ENCODE measurements around the gene TSPAN18. TPM values are rescaled to one million over a fixed set of nuclear protein-coding genes. Genes with fewer than 3 reads are reported as not detected.

Gene TSPAN18
- total and polyA plus RNA-seq, 8 donors = 0.69 to 2.7 (median 1.5) TPM

DNA sequence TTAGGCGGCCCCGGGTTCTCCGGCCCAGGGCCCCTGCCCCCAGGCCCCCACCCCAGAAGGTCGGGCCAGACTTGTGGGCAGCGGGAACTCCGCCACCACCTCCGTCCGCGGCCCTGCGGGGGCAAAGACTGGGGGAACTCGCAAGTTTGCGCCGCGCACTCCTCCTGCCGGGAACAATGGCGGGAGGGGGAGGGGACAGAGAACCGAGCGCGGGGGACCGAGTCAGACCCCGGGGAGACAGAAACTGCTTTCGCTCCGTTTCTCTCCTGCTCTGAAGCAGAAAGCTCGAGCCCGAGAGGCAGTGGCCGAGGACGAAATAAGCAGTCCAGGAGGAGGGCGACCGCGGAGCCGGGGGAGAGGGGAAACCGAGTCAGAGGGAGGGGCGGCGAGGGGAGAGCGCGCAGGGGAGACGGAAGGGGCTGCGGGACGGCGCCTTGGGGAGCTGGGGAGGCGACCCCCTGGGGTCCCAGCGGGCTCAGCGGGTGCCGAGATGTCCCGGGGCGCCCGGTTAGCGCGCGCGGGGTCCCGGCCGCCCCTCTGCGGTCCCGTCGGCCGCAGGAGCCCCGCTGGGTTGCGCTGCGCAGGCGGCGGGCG lies 223.4 kb downstream of the TSPAN18 start:
- peak overlapping the region; percentile 39 to 74 (median 58) for H3K27ac ChIP-seq
- peak overlapping the region; percentile 78 to 97 (median 84) for H3K4me3 ChIP-seq
- no peaks in the 10 kb centered on the region for H3K9me3 ChIP-seq
- H3K36me3 ChIP-seq = no peaks in the 10 kb centered on the region
- intact Hi-C loops (cut with DNase I) = no loop called here
- ATAC-seq (peak; percentile 19 to 44 (median 33)), DNase-seq (peak in 5 of 6 donors; percentile 37 to 74 (median 53)), FAIRE-seq (no peak)
- no peaks in the 10 kb centered on the region for H3K27me3 ChIP-seq
- TF ChIP-seq, protein P1, sequence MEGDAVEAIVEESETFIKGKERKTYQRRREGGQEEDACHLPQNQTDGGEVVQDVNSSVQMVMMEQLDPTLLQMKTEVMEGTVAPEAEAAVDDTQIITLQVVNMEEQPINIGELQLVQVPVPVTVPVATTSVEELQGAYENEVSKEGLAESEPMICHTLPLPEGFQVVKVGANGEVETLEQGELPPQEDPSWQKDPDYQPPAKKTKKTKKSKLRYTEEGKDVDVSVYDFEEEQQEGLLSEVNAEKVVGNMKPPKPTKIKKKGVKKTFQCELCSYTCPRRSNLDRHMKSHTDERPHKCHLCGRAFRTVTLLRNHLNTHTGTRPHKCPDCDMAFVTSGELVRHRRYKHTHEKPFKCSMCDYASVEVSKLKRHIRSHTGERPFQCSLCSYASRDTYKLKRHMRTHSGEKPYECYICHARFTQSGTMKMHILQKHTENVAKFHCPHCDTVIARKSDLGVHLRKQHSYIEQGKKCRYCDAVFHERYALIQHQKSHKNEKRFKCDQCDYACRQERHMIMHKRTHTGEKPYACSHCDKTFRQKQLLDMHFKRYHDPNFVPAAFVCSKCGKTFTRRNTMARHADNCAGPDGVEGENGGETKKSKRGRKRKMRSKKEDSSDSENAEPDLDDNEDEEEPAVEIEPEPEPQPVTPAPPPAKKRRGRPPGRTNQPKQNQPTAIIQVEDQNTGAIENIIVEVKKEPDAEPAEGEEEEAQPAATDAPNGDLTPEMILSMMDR (IDR thresholded peaks at IDR 0.05) = no peak
- 1% methylated on average over 29 to 63 of the region's 63 CpGs for WGBS, 2 donors
- H3K4me1 ChIP-seq = peaks cover 0 to 6% (median 0%) of the 10 kb centered on the region in 3 donors

- TF ChIP-seq, protein P1 (IDR thresholded peaks at IDR 0.05) = peak; percentile 57 to 73 (median 64)
- Histone ChIP-seq H3K36me3 (no peaks in the 10 kb centered on the region), H3K27ac (peak within 1 kb of the TSS; percentile 39 to 74 (median 58)), H3K9me3 (no peaks in the 10 kb centered on the region), H3K4me3 (peak within 1 kb of the TSS; percentile 78 to 97 (median 84)), H3K27me3 (no peaks in the 10 kb centered on the region), H3K4me1 (peaks cover 0 to 8% (median 0%) of the 10 kb centered on the region in 3 donors)
- DNase-seq (peak; percentile 79 to 90 (median 83)), FAIRE-seq (no peak), ATAC-seq (peak; percentile 79 to 85 (median 84))
- 8 to 24% methylated on average over 31 to 83 of the region's 83 CpGs for WGBS, 2 donors
- intact Hi-C loops (cut with DNase I) = no loop called here
Observed at GRCh38 chr11:44950625-44951476, 224.1 kb downstream of the TSPAN18 start, which contains the start of gene TP53I11. TSS of gene TP53I11 (minus strand) at chr11:44950883. CDS start at chr11:44938335, 12,548 bp downstream.

DNA sequence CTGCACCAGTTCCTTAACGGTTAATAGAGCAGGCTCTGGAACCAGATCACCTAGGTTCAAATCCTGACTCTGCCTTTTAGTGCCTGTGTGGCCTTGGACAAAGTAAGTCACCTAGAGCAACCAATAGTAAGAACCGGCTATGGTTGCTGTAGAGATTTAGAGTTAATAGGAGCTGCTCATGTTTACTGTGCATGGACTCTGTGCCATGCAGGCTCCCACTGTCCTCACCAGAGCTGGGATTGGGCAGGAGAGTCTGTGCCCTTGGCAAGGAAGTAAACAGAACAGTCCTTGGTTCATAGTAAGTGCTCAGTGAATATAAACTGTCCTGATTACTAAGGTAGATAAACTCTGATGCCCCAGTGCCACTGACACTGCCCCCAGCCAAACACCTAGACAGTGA lies 225.3 kb downstream of the TSPAN18 start:
- no peaks in the 10 kb centered on the region for H3K9me3 ChIP-seq
- TF ChIP-seq, protein P1 (IDR thresholded peaks at IDR 0.05) = no peak
- H3K36me3 ChIP-seq = no peaks in the 10 kb centered on the region
- no peak overlapping the region for H3K27ac ChIP-seq
- no peaks in the 10 kb centered on the region for H3K27me3 ChIP-seq
- 26 to 44% methylated on average over 2 of the region's 2 CpGs for WGBS, 2 donors
- no peak overlapping the region for H3K4me3 ChIP-seq
- H3K4me1 ChIP-seq = peaks cover 0 to 8% (median 0%) of the 10 kb centered on the region in 3 donors
- DNase-seq (no peak), ATAC-seq (peak in 2 of 4 donors; percentile 5 to 12), FAIRE-seq (no peak)
- intact Hi-C loops (cut with DNase I) = no loop called here

GRCh38 chr11:44952500-44953260 lies 225.9 kb downstream of the TSPAN18 start:
- Histone ChIP-seq H3K4me1 (peaks cover 0 to 8% (median 0%) of the 10 kb centered on the region in 3 donors), H3K4me3 (no peak overlapping the region), H3K9me3 (no peaks in the 10 kb centered on the region), H3K36me3 (no peaks in the 10 kb centered on the region), H3K27ac (no peak overlapping the region), H3K27me3 (no peaks in the 10 kb centered on the region)
- DNase-seq (no peak), ATAC-seq (no peak), FAIRE-seq (no peak)
- intact Hi-C loops (cut with DNase I) = no loop called here
- TF ChIP-seq, protein P1 (IDR thresholded peaks at IDR 0.05) = no peak
- 46 to 59% methylated on average over 3 of the region's 3 CpGs for WGBS, 2 donors

All from pancreas (tissue), 10 donors.